Measurements from ENCODE around the gene FGFR3. TPM values are rescaled to one million over a fixed set of nuclear protein-coding genes. Genes with fewer than 3 reads are reported as not detected.

Gene FGFR3
- total and polyA plus RNA-seq, 2 of the 8 experiments (the other 6 are each of a cell fraction or from before 2014, with no cell fraction given): 9.0 to 19.5 TPM

- TF ChIP-seq CHD2 (IDR thresholded peaks at IDR 0.05; ENCODE audit: low read length) (no peak), SUZ12 (IDR thresholded peaks at IDR 0.05; ENCODE audit: low read length) (no peak)
These were observed 44.0 kb downstream of the FGFR3 start (continued) for GRCh38 chr4:1837069-1837468.

Data from H1 (cell line).